ENCODE measurements around the gene GCC1.

GCC1 gene

DNA sequence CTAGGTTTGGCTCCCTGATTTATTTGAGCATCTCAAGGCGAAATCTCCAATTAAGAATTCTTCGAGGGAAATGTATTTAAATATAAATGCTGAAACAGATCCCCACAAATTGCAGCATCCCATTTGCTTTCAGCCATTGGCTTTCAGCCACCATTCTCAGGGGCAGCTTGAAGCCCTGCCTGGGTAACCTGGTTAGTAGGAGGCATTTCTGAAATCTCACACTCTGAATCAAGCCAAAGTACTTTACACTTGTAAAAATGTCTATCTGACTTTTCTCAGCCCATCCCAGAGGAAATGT, 49.1 kb downstream of the GCC1 start:
- no peak for DNase-seq

DNA sequence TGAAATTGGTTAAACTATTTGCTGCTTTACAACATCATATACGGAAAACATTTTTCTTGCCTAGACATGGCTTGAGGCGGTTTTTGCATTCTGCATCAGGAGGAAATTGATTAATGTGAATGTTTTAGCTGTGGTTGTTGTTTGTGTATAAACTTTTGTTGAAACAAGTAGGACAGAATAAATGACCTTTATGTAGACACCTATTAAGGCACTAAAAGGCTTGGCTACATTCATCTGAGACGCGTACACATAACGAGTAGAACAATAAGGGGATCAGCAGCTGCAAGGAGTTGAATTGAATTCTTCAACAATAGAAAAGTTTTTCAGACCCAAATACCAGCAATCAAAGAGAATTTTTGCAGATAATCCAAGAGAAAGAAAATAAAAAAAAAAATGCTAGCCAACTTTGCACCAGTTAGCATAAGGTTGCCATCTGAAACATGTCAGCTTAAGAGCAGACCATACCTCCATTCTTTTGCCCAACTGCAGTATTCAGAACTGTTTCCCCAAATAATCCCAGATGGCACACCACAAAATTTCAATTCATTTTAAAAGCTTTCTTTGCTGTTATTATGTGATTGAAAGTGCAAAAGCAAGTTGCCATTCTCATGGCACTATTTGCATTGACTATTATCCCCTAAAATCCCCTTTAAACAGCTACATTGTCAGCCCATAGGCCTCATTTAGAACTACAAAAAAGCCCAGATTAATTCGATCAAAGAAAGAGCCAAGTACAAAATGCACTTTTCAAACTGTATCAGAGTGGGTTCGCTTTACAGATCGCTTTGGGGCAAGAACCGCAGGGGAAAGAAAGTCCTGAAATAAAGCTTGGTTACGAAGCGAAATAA, 49.6 kb downstream of the GCC1 start:
- DNase-seq: no peak

DNA sequence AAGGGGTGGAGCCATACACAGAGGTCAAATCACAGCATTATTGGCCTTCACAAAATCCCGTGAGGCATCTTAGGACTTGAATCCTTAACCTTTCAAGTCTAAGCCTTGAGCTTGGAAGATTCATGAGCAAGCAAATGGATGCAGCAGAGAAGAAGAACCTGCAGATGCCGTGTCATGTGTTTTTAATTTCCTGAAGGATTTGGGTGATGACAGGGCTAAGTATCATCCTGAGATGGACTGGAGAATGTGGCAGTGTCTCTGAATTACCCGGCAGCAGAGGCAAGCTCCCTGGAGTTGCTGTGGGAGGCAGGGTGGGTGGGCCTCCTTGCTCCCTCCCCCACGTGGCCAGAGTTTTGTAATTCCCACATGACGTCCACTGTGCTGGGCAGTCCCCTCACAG, 50.8 kb downstream of the GCC1 start:
- DNase-seq: no peak

DNA sequence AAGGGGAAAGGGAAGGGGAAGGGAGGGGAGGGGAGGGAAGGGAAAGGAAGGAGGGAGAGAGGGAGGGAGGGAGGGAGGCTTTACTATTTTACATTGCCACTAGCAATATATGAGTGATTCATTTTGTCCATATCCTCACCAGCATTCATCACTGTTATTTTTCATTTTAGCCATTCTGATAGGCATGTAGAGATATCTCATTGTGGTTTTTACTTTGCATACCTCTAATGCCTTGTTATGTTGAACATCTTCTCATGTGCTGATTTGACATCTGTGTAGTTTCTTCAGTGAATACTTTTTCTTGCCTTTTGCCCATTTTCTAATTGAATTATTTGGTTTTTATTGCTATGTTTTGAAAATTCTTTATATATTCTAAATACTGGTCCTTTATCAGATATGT, 52.7 kb downstream of the GCC1 start:
- DNase-seq: no peak

DNA sequence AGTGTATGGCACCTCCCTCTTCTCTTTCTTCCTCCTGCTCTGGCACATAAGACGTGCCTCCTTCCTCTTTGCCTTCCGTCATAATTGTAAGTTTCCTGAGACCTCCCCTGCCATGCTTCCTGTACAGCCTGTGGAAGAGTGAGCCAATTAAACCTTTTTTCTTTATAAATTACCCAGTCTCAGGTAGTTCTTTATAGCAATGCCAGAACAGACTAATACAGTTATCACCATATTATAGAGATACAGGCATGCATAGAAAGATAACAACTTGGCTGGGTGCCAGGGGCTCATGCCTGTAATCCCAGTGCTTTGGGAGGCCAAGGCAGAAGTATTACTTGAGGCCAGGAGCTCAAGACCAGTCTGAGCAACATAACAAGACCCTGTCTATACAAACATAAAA, 53.2 kb downstream of the GCC1 start:
- DNase-seq: no peak

All from activated CD4-positive, alpha-beta T cell treated with anti-CD3 and anti-CD28 coated beads for 4 hours (primary cell).